Bronchial epithelial cell (primary cell): ENCODE results near the gene MRPS2. TPM values are rescaled to one million over a fixed set of nuclear protein-coding genes. Genes with fewer than 3 reads are reported as not detected.
"Not testable (repeated sequence)": the region's sequence is repeated elsewhere in the genome, so short reads cannot be mapped to it uniquely, and the experiment has no call there.

Experiments used
- DNase-seq: peaks from one replicate; pipeline ENCODE4 v3.0.0-alpha.2; 2010; ENCODE audit warnings: low read depth
- FAIRE-seq: peaks from 2 replicates; lab custom pipeline; 2011; peaks lifted over from hg19 to GRCh38; lab: Jason Lieb, UNC
- H3K27me3 ChIP-seq: 2 replicates; pipeline ENCODE4 v1.5.1; 2011; ENCODE audit warnings: low read length; ENCODE audit not compliant: control insufficient read depth, insufficient read depth
- H3K36me3 ChIP-seq: 2 replicates; pipeline ENCODE4 v1.5.1; 2011; ENCODE audit warnings: low read length; ENCODE audit not compliant: control insufficient read depth, insufficient read depth
- H3K4me3 ChIP-seq: 2 replicates; pipeline ENCODE4 v1.5.1; 2011; ENCODE audit warnings: mild to moderate bottlenecking, low read depth, low read length, control low read depth
- total RNA-seq: library from RNA; depleted of rRNA; stranded (reverse); fragments of >200 nt; gene quantifications from 2 replicates; pipeline ENCODE4 v1.2.1, GENCODE V29; 2014
- TF ChIP-seq, protein P1 (sequence below): IDR thresholded peaks from 2 replicates; pipeline ENCODE4 v1.5.1; 2011; ENCODE audit warnings: mild to moderate bottlenecking, moderate library complexity, low read length, control low read depth, inconsistent platforms; ENCODE audit not compliant: insufficient read depth, severe bottlenecking

The MRPS2 gene
- total RNA-seq, 1 donor from 2014 or later, result 15.5 TPM

DNA sequence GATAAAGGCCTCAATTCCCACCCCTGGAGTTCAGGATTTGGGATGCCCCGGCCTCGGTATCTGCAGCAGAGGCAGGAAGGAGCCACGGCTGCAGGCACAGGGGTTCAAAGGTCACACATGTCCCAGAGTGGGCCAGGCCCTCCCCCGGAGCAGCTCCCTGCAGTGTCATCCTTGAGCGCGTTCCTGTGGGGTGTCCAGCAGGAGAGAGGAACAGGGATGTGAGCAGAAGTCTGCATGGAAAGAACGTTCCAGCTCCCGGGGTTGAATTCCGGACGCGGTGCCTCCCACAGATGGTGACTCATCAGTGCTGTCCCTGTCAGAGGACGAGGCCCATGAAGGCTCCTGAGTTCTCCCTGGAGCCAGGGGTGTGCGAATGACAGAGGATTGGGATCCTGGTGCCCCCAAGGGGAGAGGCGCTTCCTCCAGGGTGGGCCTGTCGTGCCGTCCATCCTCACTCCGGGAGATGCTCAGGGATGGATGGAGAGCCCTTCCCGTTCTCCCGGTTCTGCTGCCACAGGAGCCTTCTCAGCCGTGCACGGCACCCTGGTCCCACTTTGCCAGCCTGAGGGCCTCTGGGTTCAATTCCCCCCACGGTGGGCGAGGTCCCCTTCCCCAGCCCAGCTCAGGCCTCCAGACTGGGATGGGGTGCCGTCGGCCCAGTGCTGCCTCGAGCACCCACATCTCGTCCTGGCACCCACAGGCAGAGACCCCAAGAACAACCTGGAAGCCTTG is 23.8 kb downstream of the MRPS2 start:
- DNase-seq, result no peak
- no peaks in the 10 kb centered on the region for H3K27me3 ChIP-seq

DNA sequence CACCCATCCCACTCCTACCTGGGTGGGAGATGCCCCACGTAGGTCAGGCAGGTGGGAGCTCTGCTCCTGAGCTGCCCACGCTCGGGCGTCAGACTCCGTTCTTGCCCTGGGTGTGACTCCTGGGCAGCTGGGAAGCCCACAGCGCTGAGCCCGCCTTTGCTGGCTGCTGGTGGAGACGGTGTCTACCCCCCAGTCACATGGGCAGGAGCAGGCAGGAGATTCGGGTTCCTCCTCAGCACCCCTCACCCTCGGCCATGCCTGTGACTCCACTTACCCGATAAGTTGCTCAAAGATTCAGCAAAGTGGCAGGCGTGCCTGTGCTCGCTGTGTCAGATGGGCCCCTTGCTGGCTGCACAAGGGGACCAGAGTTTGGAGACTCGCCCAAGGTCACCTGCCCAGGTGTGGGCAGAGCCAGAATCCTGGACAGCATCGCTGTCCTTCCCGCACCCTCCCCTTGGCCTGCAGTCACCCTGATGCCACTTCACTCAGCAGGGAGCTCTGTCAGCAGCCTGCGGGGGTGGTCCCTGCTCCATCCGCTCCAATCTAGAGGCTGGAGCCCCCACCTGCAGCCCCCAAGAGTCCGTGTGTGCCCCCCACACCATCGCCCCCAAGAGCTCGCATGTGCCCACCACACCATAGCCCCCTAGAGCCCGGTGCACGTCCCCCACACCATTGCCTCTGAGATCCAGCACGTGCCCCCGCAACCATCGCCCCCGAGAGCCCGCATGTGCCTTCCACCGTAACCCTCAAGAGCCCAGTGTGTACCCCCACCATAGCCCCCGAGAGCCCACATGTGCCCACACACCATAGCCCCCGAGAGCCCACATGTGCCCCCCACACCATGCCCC is 25.0 kb downstream of the MRPS2 start:
- TF ChIP-seq, protein P1, sequence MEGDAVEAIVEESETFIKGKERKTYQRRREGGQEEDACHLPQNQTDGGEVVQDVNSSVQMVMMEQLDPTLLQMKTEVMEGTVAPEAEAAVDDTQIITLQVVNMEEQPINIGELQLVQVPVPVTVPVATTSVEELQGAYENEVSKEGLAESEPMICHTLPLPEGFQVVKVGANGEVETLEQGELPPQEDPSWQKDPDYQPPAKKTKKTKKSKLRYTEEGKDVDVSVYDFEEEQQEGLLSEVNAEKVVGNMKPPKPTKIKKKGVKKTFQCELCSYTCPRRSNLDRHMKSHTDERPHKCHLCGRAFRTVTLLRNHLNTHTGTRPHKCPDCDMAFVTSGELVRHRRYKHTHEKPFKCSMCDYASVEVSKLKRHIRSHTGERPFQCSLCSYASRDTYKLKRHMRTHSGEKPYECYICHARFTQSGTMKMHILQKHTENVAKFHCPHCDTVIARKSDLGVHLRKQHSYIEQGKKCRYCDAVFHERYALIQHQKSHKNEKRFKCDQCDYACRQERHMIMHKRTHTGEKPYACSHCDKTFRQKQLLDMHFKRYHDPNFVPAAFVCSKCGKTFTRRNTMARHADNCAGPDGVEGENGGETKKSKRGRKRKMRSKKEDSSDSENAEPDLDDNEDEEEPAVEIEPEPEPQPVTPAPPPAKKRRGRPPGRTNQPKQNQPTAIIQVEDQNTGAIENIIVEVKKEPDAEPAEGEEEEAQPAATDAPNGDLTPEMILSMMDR, result no peak
- DNase-seq, result no peak
- no peak for FAIRE-seq
- Histone ChIP-seq H3K36me3 (no peaks in the 10 kb centered on the region), H3K27me3 (no peaks in the 10 kb centered on the region), H3K4me3 (no peak overlapping the region)

More for the DNA sequence above, 23.8 kb downstream of the MRPS2 start:
- Histone ChIP-seq H3K4me3 (no peak overlapping the region), H3K36me3 (no peaks in the 10 kb centered on the region)
- no peak for FAIRE-seq
- TF ChIP-seq, protein P1, result no peak

- H3K27me3 ChIP-seq, result no peaks in the 10 kb centered on the region
- no peak for FAIRE-seq
- no peak for DNase-seq
- no peaks in the 10 kb centered on the region for H3K36me3 ChIP-seq
- TF ChIP-seq, protein P1, result no peak
- no peak overlapping the region for H3K4me3 ChIP-seq
Measured at GRCh38 chr9:135526089-135526729, 25.7 kb downstream of the MRPS2 start.

GRCh38 chr9:135526730-135527571 is 26.5 kb downstream of the MRPS2 start:
- DNase-seq (no peak), FAIRE-seq (no peak)
- TF ChIP-seq, protein P1, result no peak
- Histone ChIP-seq H3K4me3 (no peak overlapping the region), H3K27me3 (no peaks in the 10 kb centered on the region), H3K36me3 (no peaks in the 10 kb centered on the region)

GRCh38 chr9:135528842-135529435 is 28.5 kb downstream of the MRPS2 start:
- not testable (repeated sequence) for DNase-seq, H3K36me3 ChIP-seq, H3K4me3 ChIP-seq, FAIRE-seq, H3K27me3 ChIP-seq
